GM18511 (cell line): ENCODE data around the gene RAB8B.

Experiments
- ATAC-seq: cut with Tn5 transposase; IDR thresholded peaks from one replicate; pipeline ENCODE4 v1.9.1; 2021; ENCODE audit warnings: mild to moderate bottlenecking, moderate library complexity; ENCODE audit not compliant: unreplicated experiment

Gene RAB8B

GRCh38 chr15:63305260-63305659 lies 115.9 kb downstream of the RAB8B start:
- ATAC-seq: no peak

DNA sequence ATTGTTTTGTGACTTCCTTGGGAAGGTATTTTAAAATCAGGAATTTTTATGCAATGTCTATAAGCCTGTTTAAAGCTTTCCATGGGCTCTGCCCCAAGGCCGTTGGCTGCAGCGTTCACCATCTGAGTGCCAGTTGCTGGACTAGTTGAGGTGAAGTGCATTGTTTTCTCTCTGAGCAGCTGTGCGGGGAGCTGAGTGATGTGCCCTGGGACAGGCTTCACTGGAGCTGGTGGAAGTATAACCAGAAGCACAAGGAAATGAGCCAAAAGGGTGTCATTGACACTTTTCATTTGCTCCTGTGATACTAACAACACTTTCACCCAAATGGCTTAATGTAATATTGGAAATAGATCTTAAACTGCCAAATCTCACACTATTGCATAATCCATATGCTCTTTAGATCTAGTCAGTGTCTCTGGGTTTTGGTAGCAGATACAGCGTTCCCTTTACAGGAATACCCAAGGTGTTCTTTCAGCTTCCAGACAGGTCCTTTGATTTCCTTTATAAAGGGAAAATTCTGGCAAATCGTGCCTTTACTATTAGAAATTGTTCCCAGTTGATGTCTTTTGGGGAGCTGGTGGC lies 117.2 kb downstream of the RAB8B start:
- no peak for ATAC-seq

GRCh38 chr15:63308491-63308890 lies 119.1 kb downstream of the RAB8B start:
- no peak for ATAC-seq

DNA sequence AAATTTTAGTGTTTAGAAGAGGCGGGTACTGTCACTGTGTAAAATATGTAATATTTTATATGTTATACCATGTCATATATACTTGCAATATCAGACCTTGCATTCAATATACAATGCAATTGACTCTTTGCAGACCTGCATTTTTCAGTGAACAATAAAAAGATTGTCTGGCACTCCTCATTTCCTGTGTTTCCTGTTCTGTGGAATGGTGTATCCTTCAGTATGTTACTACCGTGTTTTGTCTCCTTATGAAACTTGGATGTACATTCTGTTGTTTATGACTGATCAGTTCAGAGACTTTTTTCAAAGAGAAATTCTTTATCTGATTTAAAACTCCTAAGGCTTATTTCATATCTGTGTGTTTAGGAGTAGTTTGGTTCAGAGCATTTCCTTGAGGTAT lies 119.5 kb downstream of the RAB8B start:
- ATAC-seq: no peak

GRCh38 chr15:63310646-63311045 lies 121.2 kb downstream of the RAB8B start:
- ATAC-seq: no peak

DNA sequence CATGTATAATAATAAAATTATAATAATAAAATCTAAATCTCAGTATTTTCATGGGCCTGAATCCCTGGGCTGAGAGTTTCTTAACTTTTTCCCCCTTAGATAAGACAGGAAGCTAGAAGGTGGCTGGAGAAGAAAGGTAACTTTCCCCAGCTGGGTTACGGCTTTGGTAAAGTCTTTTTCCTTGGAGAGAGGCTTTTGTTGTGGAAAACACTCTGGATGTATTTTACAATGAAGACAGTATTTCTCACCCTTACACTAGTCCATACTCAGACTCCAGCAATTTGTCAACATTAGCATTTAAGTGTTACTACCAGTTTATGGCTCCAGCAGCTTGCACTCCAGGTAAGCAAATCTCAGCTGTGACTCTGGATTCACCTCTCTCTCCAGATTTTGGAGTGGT lies 122.9 kb downstream of the RAB8B start:
- ATAC-seq: no peak

GRCh38 chr15:63313825-63314224 lies 124.4 kb downstream of the RAB8B start:
- no peak for ATAC-seq

DNA sequence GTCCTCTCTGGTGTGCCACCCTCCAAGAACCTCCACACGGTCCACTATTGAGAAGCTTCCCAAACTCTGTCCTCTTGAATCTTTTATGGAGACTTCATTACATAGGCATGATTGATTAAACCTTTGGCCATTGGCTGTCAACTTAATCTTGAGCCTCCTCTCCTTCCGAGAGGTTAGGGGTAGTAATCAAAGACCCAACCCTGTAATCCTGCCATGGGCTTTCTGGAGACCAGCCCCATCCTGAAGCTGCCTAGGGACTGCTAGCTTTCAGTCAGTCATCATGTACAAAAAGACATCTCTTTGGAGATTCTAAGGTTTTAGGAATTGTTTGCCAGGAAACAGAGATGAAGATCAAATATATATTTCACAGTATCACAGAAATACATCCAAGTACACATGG lies 125.0 kb downstream of the RAB8B start:
- ATAC-seq: no peak
